WTC11 (cell line): ENCODE measurements around the gene ABLIM2.

ENCODE experiments used
- ATF3 ChIP-seq: sonication (generic); formaldehyde crosslinking; conservative IDR thresholded peaks from 2 replicates; pipeline ENCODE4 v1.8.1; 2022; ENCODE audit warnings: mild to moderate bottlenecking, missing genetic modification reagents
- CREB1 ChIP-seq: sonication (generic); formaldehyde crosslinking; IDR thresholded peaks from 2 replicates; pipeline ENCODE4 v1.8.0; 2023; ENCODE audit warnings: mild to moderate bottlenecking, missing genetic modification reagents
- CTCF ChIP-seq: fragments of 200-600 bp; IDR thresholded peaks from 2 replicates; pipeline ENCODE4 v1.8.0; 2022; ENCODE audit warnings: antibody characterized with exemption
- ZNF121 ChIP-seq: sonication (generic); formaldehyde crosslinking; IDR thresholded peaks from 2 replicates; pipeline ENCODE4 v1.8.0; 2023; ENCODE audit warnings: missing genetic modification reagents

DNA sequence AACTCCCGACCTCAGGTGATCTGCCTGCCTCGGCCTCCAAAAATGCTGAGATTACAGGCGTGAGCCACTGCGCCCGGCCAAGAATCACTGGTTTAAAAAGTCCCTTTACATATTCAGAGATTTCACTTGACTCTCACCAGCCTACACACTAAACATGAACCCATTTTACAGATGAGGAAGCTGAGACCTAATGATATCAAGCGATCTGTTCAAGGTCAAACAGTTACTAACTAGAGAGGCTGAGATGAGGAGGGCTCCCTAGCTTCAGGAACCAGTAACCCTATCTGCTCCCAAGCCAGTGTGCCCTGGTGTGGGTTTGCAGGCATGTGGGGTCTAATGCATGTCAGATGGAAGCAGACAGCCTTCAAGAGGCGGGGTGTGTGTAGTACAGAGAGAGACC, 159.3 kb downstream of the ABLIM2 start:
- TF ChIP-seq CTCF, result no peak
- TF ChIP-seq ATF3 (CRISPR knock-in tag), result no peak
- TF ChIP-seq ZNF121 (CRISPR knock-in tag), result no peak
- TF ChIP-seq CREB1 (CRISPR knock-in tag), result no peak
